Sigmoid colon (tissue), 7 donors: Measurements from ENCODE around the gene NT5C1B. TPM values are rescaled to one million over a fixed set of nuclear protein-coding genes. Genes with fewer than 3 reads are reported as not detected.

Experiments used
- DNase-seq: peaks from one replicate; pipeline ENCODE4 v3.0.0-alpha.2; 2019
- H3K27ac ChIP-seq, 4 donors: fragments of 200-600 bp; sonication (generic); one replicate each; pipeline ENCODE4 v1.5.1; 2016 to 2019; ENCODE audit warnings: mild to moderate bottlenecking in 1 of 4
- H3K27me3 ChIP-seq, 3 donors: fragments of 200-600 bp; sonication (generic); one replicate each; pipeline ENCODE4 v1.5.1; 2019; ENCODE audit warnings: mild to moderate bottlenecking in 1 of 3
- H3K36me3 ChIP-seq, 4 donors: fragments of 200-600 bp; sonication (generic); one replicate each; pipeline ENCODE4 v1.5.1; 2016 to 2019
- H3K4me1 ChIP-seq, 4 donors: fragments of 200-600 bp; sonication (generic); one replicate each; pipeline ENCODE4 v1.5.1; 2017 to 2019
- H3K4me3 ChIP-seq, 4 donors: fragments of 200-600 bp; sonication (generic); one replicate each; pipeline ENCODE4 v1.5.1; 2017 to 2019; ENCODE audit warnings: mild to moderate bottlenecking in 2 of 4, moderate library complexity in 1 of 4
- H3K9me3 ChIP-seq, 4 donors: fragments of 200-600 bp in 3 of 4; sonication (generic) in 3 of 4; one replicate each; pipeline versions ENCODE4 v1.5.1 to v1.6.1; 2013 to 2019
- EP300 ChIP-seq, 4 donors: sonication (generic); formaldehyde crosslinking; IDR thresholded peaks; one replicate each; pipeline ENCODE4 v1.6.1; 2017; ENCODE audit warnings: antibody characterized with exemption in 4 of 4
- POLR2A ChIP-seq, 2 donors: fragments of 450-650 bp; IDR thresholded peaks; one replicate each; pipeline ENCODE4 v1.6.1; 2016; ENCODE audit warnings: antibody characterized with exemption in 2 of 2, mild to moderate bottlenecking in 2 of 2, moderate library complexity in 2 of 2
- POLR2AphosphoS5 ChIP-seq, 4 donors: sonication (generic); formaldehyde crosslinking; IDR thresholded peaks; one replicate each; pipeline ENCODE4 v1.6.1; 2017; ENCODE audit warnings: antibody characterized with exemption in 4 of 4
- WGBS, 2 donors: extraction: QIAGEN DNeasy Blood & Tissue Kit; methylation state at CpG; one replicate each; pipeline ENCODE4 v1.1.7; 2013; 5-methylcytosine and 5-hydroxymethylcytosine counted together
- intact Hi-C: fragments of 100-400 bp; cut with DNase I; formaldehyde crosslinking; loops from one replicate; pipeline ENCODE4 v1.15.1; 2023
- polyA plus RNA-seq, 3 donors: library from polyadenylated mRNA; stranded (reverse); fragments of 200-250 nt; gene quantifications; one replicate each; pipeline ENCODE4 v1.2.3, GENCODE V29; 2013
- total RNA-seq, 4 donors: library from RNA; depleted of rRNA; stranded (reverse); fragments of >200 nt; gene quantifications; one replicate each; pipeline ENCODE4 v1.1.0, GENCODE V29; 2016
- TF ChIP-seq, protein P1 (sequence below), 4 experiments: fragments of 450-650 bp in 3 of 4; fragments of 200-600 bp in 1 of 4; IDR thresholded peaks; one replicate each; pipeline ENCODE4 v1.5.1; 2016 to 2019; ENCODE audit warnings: antibody characterized with exemption in 4 of 4, mild to moderate bottlenecking in 3 of 4, moderate library complexity in 2 of 4
- donor health status: healthy with polysubstance abuse.
- donor health status: Bipolar disorder and iron deficiency.
- donor health status: healthy.

The NT5C1B gene
- total and polyA plus RNA-seq, 7 donors: not detected

DNA sequence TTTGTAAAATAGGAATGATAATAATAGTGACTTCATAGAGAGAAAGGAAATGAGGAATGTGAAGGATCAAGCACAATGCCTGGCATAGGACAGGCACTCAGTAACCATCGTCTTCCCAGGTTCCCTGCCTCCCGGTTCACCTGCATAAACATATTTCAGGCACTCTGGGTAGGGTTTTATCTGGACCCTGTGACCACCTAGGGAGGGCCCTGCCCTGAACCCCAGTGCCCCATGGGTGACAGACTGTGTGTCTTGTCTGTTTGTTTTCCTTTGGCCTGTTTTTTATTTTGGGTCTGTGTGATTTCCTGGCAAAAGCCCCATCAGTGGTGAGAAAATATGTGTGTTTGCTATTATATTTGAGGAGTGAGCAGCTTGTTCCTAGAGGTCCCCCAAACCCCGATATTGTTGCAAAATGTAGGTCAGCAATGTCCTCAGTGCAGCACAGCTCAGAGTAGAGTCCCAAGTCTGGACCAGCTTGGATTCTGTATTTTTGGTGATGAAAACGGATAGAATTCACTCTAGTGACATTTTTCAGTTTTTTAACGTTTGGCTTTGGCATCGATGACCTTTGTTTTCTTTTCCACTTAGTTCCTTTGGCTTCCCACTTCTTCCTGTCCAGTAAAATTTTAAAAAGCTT lies 9.6 kb upstream of the NT5C1B start:
- 79 to 85% methylated on average over 6 of the region's 6 CpGs for WGBS, 2 donors
- Histone ChIP-seq H3K27me3 (no peaks in the 10 kb centered on the region), H3K9me3 (no peaks in the 10 kb centered on the region), H3K4me1 (no peaks in the 10 kb centered on the region), H3K27ac (peak overlapping the region in 1 of 4 donors; percentile 40), H3K36me3 (no peaks in the 10 kb centered on the region), H3K4me3 (no peak overlapping the region)
- no peak for TF ChIP-seq POLR2AphosphoS5 (IDR thresholded peaks at IDR 0.05)
- TF ChIP-seq, protein P1, sequence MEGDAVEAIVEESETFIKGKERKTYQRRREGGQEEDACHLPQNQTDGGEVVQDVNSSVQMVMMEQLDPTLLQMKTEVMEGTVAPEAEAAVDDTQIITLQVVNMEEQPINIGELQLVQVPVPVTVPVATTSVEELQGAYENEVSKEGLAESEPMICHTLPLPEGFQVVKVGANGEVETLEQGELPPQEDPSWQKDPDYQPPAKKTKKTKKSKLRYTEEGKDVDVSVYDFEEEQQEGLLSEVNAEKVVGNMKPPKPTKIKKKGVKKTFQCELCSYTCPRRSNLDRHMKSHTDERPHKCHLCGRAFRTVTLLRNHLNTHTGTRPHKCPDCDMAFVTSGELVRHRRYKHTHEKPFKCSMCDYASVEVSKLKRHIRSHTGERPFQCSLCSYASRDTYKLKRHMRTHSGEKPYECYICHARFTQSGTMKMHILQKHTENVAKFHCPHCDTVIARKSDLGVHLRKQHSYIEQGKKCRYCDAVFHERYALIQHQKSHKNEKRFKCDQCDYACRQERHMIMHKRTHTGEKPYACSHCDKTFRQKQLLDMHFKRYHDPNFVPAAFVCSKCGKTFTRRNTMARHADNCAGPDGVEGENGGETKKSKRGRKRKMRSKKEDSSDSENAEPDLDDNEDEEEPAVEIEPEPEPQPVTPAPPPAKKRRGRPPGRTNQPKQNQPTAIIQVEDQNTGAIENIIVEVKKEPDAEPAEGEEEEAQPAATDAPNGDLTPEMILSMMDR (IDR thresholded peaks at IDR 0.05): no peak
- TF ChIP-seq EP300 (IDR thresholded peaks at IDR 0.05): no peak
- no peak for TF ChIP-seq POLR2A (IDR thresholded peaks at IDR 0.05)
- no peak for DNase-seq
- intact Hi-C loops: no loop called here

DNA sequence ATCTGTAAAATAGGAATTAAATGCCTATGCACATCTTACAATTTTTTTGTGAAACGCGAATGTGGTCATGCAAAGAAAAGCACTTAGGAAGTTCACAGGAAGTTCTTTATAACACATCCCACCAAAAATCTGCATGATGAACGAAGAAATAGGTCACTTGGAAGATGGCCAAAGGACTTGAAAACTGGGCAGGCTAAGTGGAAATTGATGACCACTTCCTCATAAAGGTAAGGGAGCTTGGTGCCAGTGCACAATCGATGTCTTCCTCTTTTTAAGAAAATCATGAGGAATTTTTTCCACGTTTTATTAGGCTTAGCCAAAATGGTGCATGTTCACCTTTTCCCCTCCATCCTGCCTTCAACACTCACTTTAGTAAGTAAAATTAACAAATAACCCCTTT lies 8.2 kb upstream of the NT5C1B start:
- intact Hi-C loops: no loop called here
- 75 to 86% methylated on average over 5 of the region's 5 CpGs for WGBS, 2 donors
- H3K27ac ChIP-seq: no peak overlapping the region
- no peak for DNase-seq
- H3K27me3 ChIP-seq: no peaks in the 10 kb centered on the region
- no peaks in the 10 kb centered on the region for H3K36me3 ChIP-seq
- H3K9me3 ChIP-seq: no peaks in the 10 kb centered on the region
- no peak overlapping the region for H3K4me3 ChIP-seq
- H3K4me1 ChIP-seq: no peaks in the 10 kb centered on the region
- TF ChIP-seq POLR2AphosphoS5 (IDR thresholded peaks at IDR 0.05) (no peak), EP300 (IDR thresholded peaks at IDR 0.05) (no peak), POLR2A (IDR thresholded peaks at IDR 0.05) (no peak)
- TF ChIP-seq, protein P1 (IDR thresholded peaks at IDR 0.05): no peak

DNA sequence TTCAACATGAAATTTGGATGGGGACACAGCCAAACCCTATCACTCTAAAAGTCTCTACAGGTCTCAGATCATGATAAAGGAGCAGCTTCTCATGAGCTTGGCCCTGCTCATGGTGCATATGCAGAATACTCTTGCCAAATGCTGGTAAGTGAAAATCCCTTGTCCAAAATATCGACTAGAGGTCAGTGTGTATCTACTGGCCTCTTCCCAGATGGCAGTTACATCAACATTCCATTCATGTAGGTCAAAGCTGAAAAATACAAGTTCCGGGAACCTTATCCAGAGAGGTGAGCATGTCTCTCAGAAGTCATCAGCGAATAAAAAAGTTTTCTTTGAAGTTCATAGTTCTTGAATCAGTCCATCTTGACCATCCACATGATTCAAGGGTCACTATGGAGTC lies 7.6 kb upstream of the NT5C1B start:
- TF ChIP-seq EP300 (IDR thresholded peaks at IDR 0.05): no peak
- TF ChIP-seq POLR2A (IDR thresholded peaks at IDR 0.05): no peak
- no peak for TF ChIP-seq POLR2AphosphoS5 (IDR thresholded peaks at IDR 0.05)
- TF ChIP-seq, protein P1 (IDR thresholded peaks at IDR 0.05): no peak
- H3K36me3 ChIP-seq: no peaks in the 10 kb centered on the region
- intact Hi-C loops: no loop called here
- no peaks in the 10 kb centered on the region for H3K9me3 ChIP-seq
- 93% methylated on average over 3 of the region's 3 CpGs for WGBS, 2 donors
- H3K27ac ChIP-seq: no peak overlapping the region
- DNase-seq: no peak
- no peak overlapping the region for H3K4me3 ChIP-seq
- no peaks in the 10 kb centered on the region for H3K4me1 ChIP-seq
- no peaks in the 10 kb centered on the region for H3K27me3 ChIP-seq

DNA sequence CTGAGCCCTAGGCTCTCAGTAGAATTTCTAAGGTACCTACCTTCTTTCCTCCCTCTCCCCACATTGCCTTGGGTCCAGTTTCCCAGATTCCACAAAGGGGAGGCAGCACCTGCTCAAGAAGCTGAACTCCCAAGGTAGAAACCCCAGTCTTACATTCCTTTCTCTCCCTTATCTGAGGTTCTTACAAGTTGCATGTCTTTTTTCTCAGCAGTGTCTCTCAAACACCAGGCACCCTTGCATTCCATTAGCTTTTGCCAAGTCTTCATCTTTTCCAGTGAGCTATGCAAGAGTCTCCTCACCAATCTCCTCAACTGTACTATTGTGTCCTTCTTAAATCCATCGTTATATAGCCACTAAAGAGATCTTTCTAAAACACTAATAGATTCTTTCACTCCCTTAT lies 4.1 kb upstream of the NT5C1B start:
- WGBS, 2 donors: 36 to 95% methylated on average over 1 of the region's 1 CpG
- TF ChIP-seq POLR2A (IDR thresholded peaks at IDR 0.05) (no peak), EP300 (IDR thresholded peaks at IDR 0.05) (no peak)
- intact Hi-C loops: no loop called here
- H3K27me3 ChIP-seq: no peaks in the 10 kb centered on the region
- H3K4me1 ChIP-seq: no peaks in the 10 kb centered on the region
- DNase-seq: no peak
- no peaks in the 10 kb centered on the region for H3K36me3 ChIP-seq
- H3K27ac ChIP-seq: no peak overlapping the region
- no peak overlapping the region for H3K4me3 ChIP-seq
- H3K9me3 ChIP-seq: no peaks in the 10 kb centered on the region

- whole genome bisulfite sequencing, 2 donors: 88 to 91% methylated on average over 2 of the region's 2 CpGs
- no peak overlapping the region for H3K4me3 ChIP-seq
- H3K4me1 ChIP-seq: no peaks in the 10 kb centered on the region
- DNase-seq: no peak
- no peaks in the 10 kb centered on the region for H3K36me3 ChIP-seq
- TF ChIP-seq POLR2AphosphoS5 (IDR thresholded peaks at IDR 0.05): no peak
- no peak for TF ChIP-seq EP300 (IDR thresholded peaks at IDR 0.05)
- TF ChIP-seq, protein P1 (IDR thresholded peaks at IDR 0.05): no peak
- no peak for TF ChIP-seq POLR2A (IDR thresholded peaks at IDR 0.05)
- H3K9me3 ChIP-seq: no peaks in the 10 kb centered on the region
- no peak overlapping the region for H3K27ac ChIP-seq
- no peaks in the 10 kb centered on the region for H3K27me3 ChIP-seq
- intact Hi-C loops: no loop called here
These were observed 3.0 kb upstream of the NT5C1B start for GRCh38 chr2:18592372-18592771.
